Posterior vena cava (tissue), 2 donors: ENCODE results near the gene FLACC1. TPM values are rescaled to one million over a fixed set of nuclear protein-coding genes. Genes with fewer than 3 reads are reported as not detected.

ENCODE experiments used
- DNase-seq: peaks from one replicate; pipeline ENCODE4 v3.0.0-alpha.2; 2020; ENCODE audit warnings: low spot score
- intact Hi-C, 2 donors: fragments of 100-400 bp; cut with DNase I; formaldehyde crosslinking; loops; one replicate each; pipeline versions ENCODE4 v1.14.1 to v1.14.2; 2022 to 2023
- total RNA-seq, 2 donors: library from RNA; stranded (reverse); fragmentation: NEBNext Ultra II Directional; extraction: Animal tissue kit (Norgen Biotek cat#: 25700); gene quantifications; one replicate each; pipeline ENCODE4 v1.2.1, GENCODE V29; 2021
- donor health status: DM: yes; HTN: yes; CAD: no.
- donor health status: DM: yes; HTN: yes; CAD: no.

FLACC1 gene
- total RNA-seq, 2 donors from 2014 or later = 2.4 to 4.3 TPM

- intact Hi-C loops = loop anchor here in 1 of 2 donors (10.0 kb wide), 1 partner anchor 1436 kb away; no protein-coding TSS in a partner anchor
- no peak for DNase-seq
Observed at GRCh38 chr2:201260302-201260800, 96.8 kb downstream of the FLACC1 start, which contains the start of gene CASP8. CASP8 (plus strand) TSS chr2:201260536; CDS start chr2:201266487, 5,951 bp downstream.

DNA sequence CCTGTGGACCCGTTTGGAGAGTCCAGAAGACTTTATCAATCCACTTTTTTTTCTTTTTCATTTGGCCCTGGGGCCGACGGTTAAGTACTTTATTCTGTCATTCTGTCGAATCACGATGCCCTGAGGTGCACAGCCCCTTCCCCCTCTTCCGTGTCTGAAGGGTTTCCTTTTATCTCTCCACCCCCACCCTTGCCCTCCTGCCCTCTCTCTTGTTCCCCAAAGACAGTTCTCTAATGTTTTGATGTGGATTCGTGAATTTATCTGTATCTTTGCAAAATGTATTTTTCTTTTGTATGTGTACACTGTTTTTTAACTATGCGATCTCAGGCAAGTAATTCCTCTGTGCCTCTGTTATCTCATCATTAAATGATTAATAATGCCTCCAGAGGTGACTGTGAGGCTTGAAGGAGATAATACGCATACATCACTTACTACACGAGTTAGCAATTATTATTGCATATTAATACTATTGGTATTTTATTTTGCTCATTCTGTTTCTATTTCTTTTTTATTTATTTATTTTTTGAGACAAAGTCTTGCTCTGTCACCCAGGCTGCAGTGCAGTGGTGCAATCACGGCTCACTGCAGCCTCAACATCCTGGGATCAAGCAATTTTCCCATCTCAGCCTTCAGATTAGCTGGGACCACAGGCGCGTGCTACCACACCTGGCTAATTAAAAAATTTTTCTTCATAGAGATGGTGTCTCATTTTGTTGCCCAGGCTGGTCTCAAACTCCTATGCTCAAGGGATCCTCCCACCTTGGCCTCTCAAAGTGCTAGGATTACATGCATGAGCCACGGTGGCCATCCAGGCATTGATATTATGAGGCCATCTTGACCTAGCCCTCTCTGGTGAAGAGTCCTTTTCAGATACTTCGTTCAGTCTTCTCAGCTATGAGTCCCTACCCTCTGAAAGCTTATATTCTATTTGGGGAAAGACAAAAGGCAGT is 98.2 kb downstream of the FLACC1 start:
- intact Hi-C loops = no loop called here
- DNase-seq = no peak

DNA sequence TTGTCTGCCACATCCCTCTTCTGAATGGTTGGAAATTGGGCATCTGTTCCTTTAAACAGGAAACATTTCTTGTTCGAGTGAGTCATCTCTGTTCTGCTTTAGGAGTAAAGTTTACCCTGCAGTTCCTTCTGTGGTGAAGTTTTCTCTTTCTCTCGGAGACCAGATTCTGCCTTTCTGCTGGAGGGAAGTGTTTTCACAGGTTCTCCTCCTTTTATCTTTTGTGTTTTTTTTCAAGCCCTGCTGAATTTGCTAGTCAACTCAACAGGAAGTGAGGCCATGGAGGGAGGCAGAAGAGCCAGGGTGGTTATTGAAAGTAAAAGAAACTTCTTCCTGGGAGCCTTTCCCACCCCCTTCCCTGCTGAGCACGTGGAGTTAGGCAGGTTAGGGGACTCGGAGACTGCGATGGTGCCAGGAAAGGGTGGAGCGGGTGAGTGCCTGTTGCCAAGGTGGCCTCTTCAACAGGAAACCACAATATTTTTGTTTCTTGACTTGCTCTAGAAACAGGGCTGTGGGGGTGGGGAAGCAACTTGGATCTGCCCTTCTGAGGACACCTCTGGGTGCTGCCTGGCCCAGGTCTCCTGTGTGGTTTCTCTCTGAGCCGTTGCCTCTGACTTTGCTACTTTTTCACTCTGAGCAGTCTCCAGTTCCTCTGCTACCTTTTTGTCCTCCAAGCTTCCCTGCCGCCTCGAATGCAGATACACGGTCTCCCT is 99.0 kb downstream of the FLACC1 start:
- intact Hi-C loops = no loop called here

GRCh38 chr2:201257381-201257955 is 99.7 kb downstream of the FLACC1 start:
- DNase-seq = no peak
- intact Hi-C loops = no loop called here

More for the DNA sequence above, 99.0 kb downstream of the FLACC1 start:
- DNase-seq = peak; percentile 91

DNA sequence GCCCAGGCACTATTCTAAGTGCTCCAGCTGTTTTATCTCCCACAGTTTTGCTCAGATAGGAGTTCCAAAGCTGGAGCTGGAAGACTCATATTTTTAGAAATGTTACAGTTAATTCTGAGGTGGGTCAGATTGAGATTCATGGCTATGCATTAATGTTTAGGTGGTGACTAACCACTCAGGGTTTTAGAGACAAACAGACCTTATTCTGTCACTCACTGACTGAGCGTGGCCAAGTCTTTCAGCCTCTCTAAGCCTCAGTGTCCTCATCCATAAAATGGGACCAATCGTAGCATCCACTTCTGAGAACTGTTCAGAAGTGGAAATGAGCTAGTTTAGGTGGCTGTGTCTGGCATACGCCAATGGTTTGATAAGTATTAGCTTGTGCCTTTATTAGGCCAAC is 101.1 kb downstream of the FLACC1 start:
- DNase-seq = no peak
- intact Hi-C loops = no loop called here

- DNase-seq = no peak
- intact Hi-C loops = no loop called here
Observed at GRCh38 chr2:201255408-201256033, 101.6 kb downstream of the FLACC1 start.

GRCh38 chr2:201254081-201254730 is 102.9 kb downstream of the FLACC1 start:
- intact Hi-C loops = no loop called here
- no peak for DNase-seq

GRCh38 chr2:201250741-201251140 is 106.4 kb downstream of the FLACC1 start:
- intact Hi-C loops = no loop called here

DNA sequence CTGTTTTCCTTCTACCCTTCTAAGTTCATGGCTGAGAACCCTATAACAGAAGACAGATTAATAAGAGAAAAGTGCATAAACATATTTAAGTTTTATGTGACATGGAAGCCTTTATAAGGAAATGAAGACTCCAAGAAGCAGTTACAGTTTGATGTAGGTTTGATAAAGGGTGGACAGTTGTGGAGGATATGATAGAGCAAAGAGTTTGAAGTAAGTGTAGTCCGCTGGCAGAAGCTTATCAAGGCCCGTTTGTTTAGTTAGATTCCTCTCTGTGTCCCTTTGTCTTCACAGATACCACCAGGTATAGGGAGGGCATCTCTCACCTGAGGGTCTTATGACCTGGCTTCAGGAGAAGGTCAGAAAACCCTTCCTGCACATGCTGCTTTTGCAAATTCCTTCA is 107.3 kb downstream of the FLACC1 start:
- no peak for DNase-seq
- intact Hi-C loops = loop anchor here in 1 of 2 donors (10.0 kb wide), 1 partner anchor 115 kb away; no protein-coding TSS in a partner anchor

More at GRCh38 chr2:201250741-201251140, 106.4 kb downstream of the FLACC1 start:
- no peak for DNase-seq

DNA sequence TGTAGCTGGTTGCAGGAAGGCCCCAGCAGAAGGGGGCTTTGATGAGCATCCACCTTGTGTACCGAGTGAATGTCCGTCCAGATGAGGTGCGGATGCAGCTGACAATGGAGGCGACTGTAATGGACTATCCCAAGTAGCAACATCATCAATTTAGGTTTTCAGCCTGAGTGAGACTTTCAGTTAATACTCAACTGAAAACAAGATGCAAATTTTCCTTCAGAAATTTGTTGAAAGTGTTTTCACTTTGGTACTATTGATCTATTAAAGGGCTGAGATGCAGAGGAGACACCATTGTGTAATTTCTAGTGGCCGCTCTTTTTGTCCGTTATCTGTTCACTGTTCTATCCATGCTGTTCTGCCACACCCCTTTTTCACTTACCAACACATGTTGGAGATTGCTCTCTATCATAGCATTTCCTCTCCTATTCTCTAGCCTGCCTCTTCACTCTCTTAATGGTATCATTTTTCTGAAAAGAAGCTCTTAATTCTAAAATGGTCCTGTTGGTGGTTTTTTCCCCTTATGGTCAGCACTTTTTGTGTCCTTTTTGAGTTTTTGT is 108.8 kb downstream of the FLACC1 start:
- intact Hi-C loops = loop anchor here in 1 of 2 donors (10.0 kb wide), 1 partner anchor 116 kb away; no protein-coding TSS in a partner anchor
- no peak for DNase-seq

DNA sequence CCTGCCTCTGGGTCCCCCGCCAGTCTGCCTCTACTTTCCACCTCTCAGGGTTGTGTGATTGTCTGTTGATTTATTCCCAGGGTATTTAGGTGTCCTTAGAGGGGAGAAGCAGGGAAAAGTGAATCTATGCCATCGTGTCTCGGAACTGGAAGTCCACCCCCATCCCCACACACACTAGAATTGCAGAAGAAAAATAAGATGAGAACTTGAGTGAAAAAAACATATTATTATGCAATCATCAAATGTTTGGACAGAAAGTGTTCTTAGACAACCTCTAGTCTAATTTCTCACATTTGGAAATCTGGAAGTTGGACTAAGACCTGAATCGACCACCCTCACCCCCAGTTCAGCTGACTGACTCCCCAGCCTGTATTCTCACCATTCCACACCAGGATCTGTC is 110.9 kb downstream of the FLACC1 start:
- no peak for DNase-seq

GRCh38 chr2:201244829-201245228 is 112.3 kb downstream of the FLACC1 start:
- DNase-seq = no peak
- intact Hi-C loops = loop anchor here in 1 of 2 donors (10.0 kb wide), 1 partner anchor 120 kb away; no protein-coding TSS in a partner anchor

More for the DNA sequence above, 110.9 kb downstream of the FLACC1 start:
- intact Hi-C loops = loop anchor here in 1 of 2 donors (10.0 kb wide), 1 partner anchor 119 kb away; no protein-coding TSS in a partner anchor

DNA sequence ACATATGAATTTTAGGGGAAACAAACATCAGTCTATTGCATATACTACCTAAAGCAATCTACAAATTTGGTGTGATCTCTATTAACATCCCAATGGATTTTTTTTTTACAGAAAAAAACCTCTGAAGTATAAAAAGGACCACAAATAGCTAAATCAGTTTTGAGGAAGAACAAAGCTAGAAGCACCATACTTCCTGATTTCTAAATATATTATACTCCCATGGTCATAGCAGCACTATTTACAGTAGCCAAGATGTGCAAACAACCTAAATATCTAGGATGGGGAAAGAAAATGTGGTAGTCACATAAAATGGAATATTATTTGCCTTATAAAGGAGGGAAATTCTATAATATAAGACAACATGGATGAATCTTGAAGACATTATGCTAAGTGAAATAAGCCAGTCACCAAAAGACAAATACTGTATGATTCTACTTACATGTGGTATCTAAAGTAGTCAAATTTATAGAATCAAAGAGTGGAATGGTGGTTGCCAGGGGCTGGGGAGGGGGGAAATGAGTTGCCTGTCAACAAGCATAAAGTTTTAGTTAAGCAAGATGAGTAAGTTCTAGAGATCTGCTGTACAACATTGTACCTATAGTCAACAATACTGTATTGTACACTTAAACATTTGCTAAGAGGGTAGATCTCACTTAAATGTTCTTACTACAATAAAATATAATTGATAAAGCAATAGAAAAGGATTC is 114.4 kb downstream of the FLACC1 start:
- DNase-seq = no peak
- intact Hi-C loops = loop anchor here in 1 of 2 donors (10.0 kb wide), 1 partner anchor 122 kb away; no protein-coding TSS in a partner anchor

DNA sequence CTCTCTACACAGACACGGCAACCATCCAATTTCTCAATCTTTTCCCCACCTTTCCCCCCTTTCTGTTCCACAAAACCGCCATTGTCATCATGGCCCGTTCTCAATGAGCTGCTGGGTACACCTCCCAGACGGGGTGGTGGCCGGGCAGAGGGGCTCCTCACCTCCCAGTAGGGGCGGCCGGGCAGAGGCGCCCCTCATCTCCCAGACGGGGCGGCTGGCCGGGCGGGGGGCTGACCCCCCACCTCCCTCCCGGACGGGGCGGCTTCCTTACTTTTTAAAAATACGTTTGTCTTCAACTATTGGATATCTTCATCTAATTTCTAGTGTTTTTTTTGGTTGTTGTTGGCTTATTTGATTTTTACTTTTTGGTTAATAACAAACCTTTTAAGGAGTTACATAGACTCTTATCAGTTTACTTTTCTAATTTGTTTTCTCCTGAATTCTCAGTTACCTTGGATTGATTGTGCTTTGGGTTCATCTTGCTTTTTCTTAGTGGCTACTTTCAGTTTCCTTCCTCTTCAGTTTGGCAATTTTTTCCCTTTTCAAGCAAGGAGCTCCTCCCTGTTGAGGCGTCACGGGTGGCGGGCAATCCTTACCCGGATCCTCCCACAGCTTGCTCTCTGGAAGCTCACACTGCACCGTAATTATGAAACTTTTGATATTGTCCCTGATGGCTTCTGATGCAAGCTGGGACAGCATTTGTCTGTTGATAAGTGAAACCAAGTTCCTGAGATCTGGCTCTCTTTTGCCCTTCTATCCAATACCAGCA is 117.8 kb downstream of the FLACC1 start:
- intact Hi-C loops = loop anchor here in 1 of 2 donors (10.0 kb wide), 1 partner anchor 125 kb away; no protein-coding TSS in a partner anchor
- DNase-seq = peak; percentile 95
